Hematopoietic multipotent progenitor cell treated with erythropoietin and hydrocortisone succinate and interleukin-3 and kit ligand, for 8 days (in vitro differentiated cells): ENCODE results near the gene LHFPL6.

Experiments
- DNase-seq: peaks from one replicate; pipeline ENCODE4 v3.0.0-alpha.2; 2015

Gene LHFPL6

GRCh38 chr13:39552246-39552645 is 50.7 kb downstream of the LHFPL6 start:
- no peak for DNase-seq

- DNase-seq, result no peak
These were observed 52.1 kb downstream of the LHFPL6 start for GRCh38 chr13:39550931-39551330.

- DNase-seq, result no peak
These were observed 55.9 kb downstream of the LHFPL6 start for GRCh38 chr13:39547108-39547507.

- DNase-seq, result no peak
These were observed 60.6 kb downstream of the LHFPL6 start for GRCh38 chr13:39542361-39542760.

- no peak for DNase-seq
These were observed 61.9 kb downstream of the LHFPL6 start for GRCh38 chr13:39540929-39541605.

- DNase-seq, result no peak
These were observed 63.9 kb downstream of the LHFPL6 start for GRCh38 chr13:39538816-39539790.

- no peak for DNase-seq
These were observed 66.1 kb downstream of the LHFPL6 start for GRCh38 chr13:39536906-39537305.

GRCh38 chr13:39536274-39536673 is 66.7 kb downstream of the LHFPL6 start:
- DNase-seq, result no peak

GRCh38 chr13:39533651-39534150 is 69.3 kb downstream of the LHFPL6 start:
- DNase-seq, result no peak

GRCh38 chr13:39531646-39532045 is 71.3 kb downstream of the LHFPL6 start:
- no peak for DNase-seq

GRCh38 chr13:39530916-39531315 is 72.1 kb downstream of the LHFPL6 start:
- DNase-seq, result no peak

GRCh38 chr13:39528661-39528980 is 74.4 kb downstream of the LHFPL6 start:
- DNase-seq, result no peak

GRCh38 chr13:39527961-39528660 is 74.9 kb downstream of the LHFPL6 start:
- DNase-seq, result no peak

- no peak for DNase-seq
These were observed 75.7 kb downstream of the LHFPL6 start for GRCh38 chr13:39527301-39527700.

GRCh38 chr13:39526499-39526898 is 76.5 kb downstream of the LHFPL6 start:
- no peak for DNase-seq

GRCh38 chr13:39525506-39525905 is 77.5 kb downstream of the LHFPL6 start:
- DNase-seq, result no peak

GRCh38 chr13:39524795-39525194 is 78.2 kb downstream of the LHFPL6 start:
- no peak for DNase-seq

- no peak for DNase-seq
These were observed 80.7 kb downstream of the LHFPL6 start for GRCh38 chr13:39522329-39522728.

GRCh38 chr13:39521701-39522100 is 81.3 kb downstream of the LHFPL6 start:
- no peak for DNase-seq

GRCh38 chr13:39516096-39516495 is 86.9 kb downstream of the LHFPL6 start:
- DNase-seq, result no peak

GRCh38 chr13:39515224-39515714 is 87.7 kb downstream of the LHFPL6 start:
- peak; percentile 53 for DNase-seq

GRCh38 chr13:39512687-39513086 is 90.3 kb downstream of the LHFPL6 start:
- no peak for DNase-seq

- no peak for DNase-seq
These were observed 92.7 kb downstream of the LHFPL6 start for GRCh38 chr13:39510316-39510695.
